ACC112 (cell line): Measurements from ENCODE around the gene GLG1.
"Not testable (repeated sequence)": the region's sequence is repeated elsewhere in the genome, so short reads cannot be mapped to it uniquely, and the experiment has no call there.

Experiments
- H2AFZ ChIP-seq: fragments of 200-600 bp; sonication (generic); one replicate; pipeline ENCODE4 v1.6.0; 2017; ENCODE audit warnings: antibody characterized with exemption, low read length; ENCODE audit not compliant: unreplicated experiment
- H3K27ac ChIP-seq: fragments of 200-600 bp; sonication (generic); 2 replicates; pipeline ENCODE4 v1.5.1; 2014; ENCODE audit warnings: low read depth, mild to moderate bottlenecking, antibody characterized with exemption, low read length, moderate library complexity
- H3K27me3 ChIP-seq: fragments of 200-600 bp; sonication (generic); 2 replicates; pipeline ENCODE4 v1.6.1; 2014; ENCODE audit warnings: mild to moderate bottlenecking, antibody characterized with exemption, low read length, moderate library complexity, mixed read lengths; ENCODE audit not compliant: insufficient read depth
- H3K36me3 ChIP-seq: fragments of 200-600 bp; sonication (generic); 2 replicates; pipeline ENCODE4 v1.6.1; 2016; ENCODE audit warnings: mild to moderate bottlenecking, antibody characterized with exemption, low read length, moderate library complexity, mixed read lengths; ENCODE audit not compliant: insufficient read depth
- H3K4me1 ChIP-seq: fragments of 200-600 bp; sonication (generic); one replicate; pipeline ENCODE4 v1.6.1; 2016; ENCODE audit warnings: low read length, mixed read lengths; ENCODE audit not compliant: insufficient read depth, unreplicated experiment, control insufficient read depth
- H3K4me3 ChIP-seq: fragments of 200-600 bp; sonication (generic); 2 replicates; pipeline ENCODE4 v1.5.1; 2014; ENCODE audit warnings: mild to moderate bottlenecking, low read depth, low read length
- H3K79me2 ChIP-seq: fragments of 200-600 bp; sonication (generic); one replicate; pipeline ENCODE4 v1.6.0; 2016; ENCODE audit warnings: low read length; ENCODE audit not compliant: control insufficient read depth, unreplicated experiment, insufficient read depth

The GLG1 gene

DNA sequence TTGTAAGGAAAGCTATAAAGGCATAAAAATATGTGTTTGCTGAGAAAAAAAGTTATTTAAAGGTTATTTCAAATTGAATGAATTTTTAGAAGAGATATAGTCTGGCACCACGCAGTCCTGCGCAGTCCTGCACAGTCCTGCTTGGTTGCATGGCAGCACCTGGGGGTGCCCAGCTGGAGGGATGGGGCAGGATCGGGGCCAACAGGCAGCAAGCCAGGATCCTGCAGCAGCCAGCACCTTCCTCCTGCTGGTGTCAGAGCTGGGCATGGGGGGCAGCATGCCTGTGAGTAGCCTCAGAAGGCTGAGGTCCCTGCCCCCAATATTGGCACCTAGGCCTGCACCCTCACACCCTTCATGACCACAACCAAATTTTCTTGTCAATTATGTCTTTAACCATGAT, 46.0 kb downstream of the GLG1 start:
- H3K4me3 ChIP-seq: no peak overlapping the region
- H3K27ac ChIP-seq: no peak overlapping the region
- no peak overlapping the region for H2AFZ ChIP-seq
- no peaks in the 10 kb centered on the region for H3K27me3 ChIP-seq
- peaks cover 13% of the 10 kb centered on the region for H3K4me1 ChIP-seq
- no peaks in the 10 kb centered on the region for H3K36me3 ChIP-seq
- H3K79me2 ChIP-seq: peaks cover 57% of the 10 kb centered on the region

DNA sequence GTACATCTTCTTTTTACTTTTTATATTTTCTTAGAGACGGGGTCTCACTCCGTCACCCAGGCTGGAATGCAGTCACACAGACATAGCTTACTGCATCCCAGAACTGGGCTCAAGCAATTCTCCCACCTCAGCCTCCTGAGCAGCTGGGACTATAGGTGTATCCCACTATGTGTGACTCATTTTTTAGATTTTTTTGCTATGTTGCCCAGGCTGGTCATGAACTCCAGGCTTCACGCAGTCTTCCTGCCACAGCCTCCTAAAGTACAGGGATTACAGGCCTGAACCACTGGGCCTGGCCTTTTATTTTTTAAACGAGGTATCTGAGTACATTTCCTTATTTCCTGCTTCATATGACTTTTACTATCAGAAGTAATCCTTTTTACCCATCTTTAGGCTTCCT, 48.0 kb downstream of the GLG1 start:
- peaks cover 43% of the 10 kb centered on the region for H3K79me2 ChIP-seq
- no peak overlapping the region for H3K27ac ChIP-seq

DNA sequence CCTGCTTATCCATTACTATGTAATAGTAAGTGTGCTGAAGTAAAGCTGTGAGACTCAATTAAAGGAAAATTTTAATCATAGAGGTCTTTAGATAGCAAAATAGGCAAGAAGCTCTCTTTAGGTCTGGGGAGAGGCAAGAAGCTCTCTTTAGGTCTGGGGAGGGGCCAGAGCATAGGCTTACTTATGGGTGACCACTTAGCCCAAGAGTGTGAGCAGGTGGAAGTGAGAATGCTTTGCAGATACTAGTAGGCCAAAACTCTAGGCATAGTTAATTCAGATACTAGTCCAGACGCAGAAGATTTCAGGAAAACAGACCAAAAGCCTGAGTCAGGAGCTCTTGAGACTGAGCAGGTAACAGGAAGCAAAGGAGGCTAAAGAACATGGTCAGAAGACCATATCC, 49.6 kb downstream of the GLG1 start:
- no peaks in the 10 kb centered on the region for H3K27me3 ChIP-seq
- no peak overlapping the region for H2AFZ ChIP-seq
- no peak overlapping the region for H3K4me3 ChIP-seq
- H3K27ac ChIP-seq: no peak overlapping the region
- peaks cover 33% of the 10 kb centered on the region for H3K79me2 ChIP-seq
- peaks cover 3% of the 10 kb centered on the region for H3K4me1 ChIP-seq
- H3K36me3 ChIP-seq: no peaks in the 10 kb centered on the region

More for the DNA sequence above, 48.0 kb downstream of the GLG1 start:
- H2AFZ ChIP-seq: no peak overlapping the region
- no peak overlapping the region for H3K4me3 ChIP-seq
- H3K36me3 ChIP-seq: no peaks in the 10 kb centered on the region
- H3K27me3 ChIP-seq: no peaks in the 10 kb centered on the region
- H3K4me1 ChIP-seq: peaks cover 4% of the 10 kb centered on the region

DNA sequence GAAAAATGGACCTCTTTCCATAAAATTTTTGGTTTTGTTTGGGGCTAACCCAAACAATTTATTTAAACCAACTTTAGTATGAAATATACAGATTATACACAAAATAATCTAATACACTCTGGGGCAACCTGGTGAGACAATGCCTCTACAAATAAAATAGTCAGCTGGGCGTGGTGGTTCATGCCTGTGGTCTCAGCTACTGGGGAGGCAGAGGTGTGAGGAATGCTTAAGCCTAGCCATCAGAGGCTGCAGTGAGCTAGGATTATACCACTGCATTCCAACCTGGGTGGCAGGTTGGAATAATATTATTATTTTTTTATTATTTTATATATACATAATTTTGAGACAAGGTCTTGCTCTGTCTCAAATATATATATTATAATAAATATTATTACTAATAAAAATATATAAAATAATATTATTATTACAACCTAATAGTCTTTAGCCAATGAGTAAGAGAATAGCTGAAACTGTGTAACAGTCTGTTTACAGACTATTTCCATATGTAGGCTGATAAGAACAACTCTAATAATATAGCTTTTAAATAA, 50.5 kb downstream of the GLG1 start:
- Histone ChIP-seq H3K4me1 (no peaks in the 10 kb centered on the region), H2AFZ (no peak overlapping the region), H3K27me3 (no peaks in the 10 kb centered on the region), H3K27ac (no peak overlapping the region), H3K79me2 (peaks cover 27% of the 10 kb centered on the region), H3K36me3 (no peaks in the 10 kb centered on the region), H3K4me3 (no peak overlapping the region)

DNA sequence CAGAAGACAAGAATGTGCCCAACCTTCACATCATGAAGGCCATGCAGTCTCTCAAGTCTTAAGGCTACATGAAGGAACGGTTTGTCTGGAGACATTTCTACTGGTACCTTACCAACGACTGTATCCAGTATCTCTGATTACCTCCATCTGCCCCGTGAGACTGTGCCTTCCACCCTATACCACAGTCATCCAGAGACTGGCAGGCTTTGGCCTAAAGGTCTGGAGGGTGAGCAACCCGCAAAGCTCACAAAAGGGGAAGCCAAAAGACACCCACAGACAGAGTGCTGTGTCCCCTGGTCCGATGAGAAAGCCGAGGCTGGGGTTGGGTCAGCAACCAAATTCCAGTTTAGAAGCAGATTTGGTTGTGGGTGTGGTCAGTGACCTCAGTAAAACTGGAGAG, 54.6 kb downstream of the GLG1 start:
- H2AFZ ChIP-seq, H3K36me3 ChIP-seq, H3K4me3 ChIP-seq, H3K4me1 ChIP-seq, H3K27ac ChIP-seq, H3K27me3 ChIP-seq: not testable (repeated sequence)
- peaks cover 16% of the 10 kb centered on the region for H3K79me2 ChIP-seq

DNA sequence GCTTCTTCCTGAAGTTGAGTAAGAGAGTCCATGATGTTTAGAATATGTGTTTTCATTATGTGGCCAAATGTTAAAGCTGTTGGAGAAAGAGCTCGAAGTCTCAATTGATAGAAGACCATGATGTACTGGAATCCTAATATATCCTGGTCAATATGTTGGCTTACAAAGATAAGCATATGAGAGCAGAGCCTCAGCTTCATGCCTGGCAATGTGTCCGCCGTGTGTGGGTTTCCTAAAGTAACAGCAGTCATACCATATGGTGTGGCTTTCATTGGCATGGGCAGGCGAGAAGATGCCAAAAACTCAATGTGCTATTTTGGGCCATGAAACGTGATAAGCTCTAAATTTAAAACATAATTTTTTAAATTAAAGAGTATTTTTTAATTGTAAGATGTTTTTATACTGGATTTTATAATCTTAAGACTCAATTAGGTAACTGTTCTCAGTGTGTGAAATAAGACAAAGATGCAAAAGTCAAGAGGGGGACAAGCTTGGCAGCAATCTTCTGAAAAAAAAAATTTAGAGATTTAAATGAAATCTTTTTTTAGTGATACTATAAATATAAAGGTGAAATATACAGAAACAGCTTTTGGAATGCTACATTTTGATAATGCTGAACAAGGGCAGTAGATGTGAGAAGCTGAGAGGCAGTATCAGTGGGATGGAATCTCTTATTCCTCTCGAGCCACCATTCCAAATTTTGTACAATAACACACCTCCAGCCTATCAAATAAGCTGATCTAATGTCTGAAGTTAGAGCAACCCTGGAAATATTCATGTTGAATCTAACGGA, 56.5 kb downstream of the GLG1 start:
- H3K4me1 ChIP-seq, H2AFZ ChIP-seq, H3K27me3 ChIP-seq, H3K36me3 ChIP-seq, H3K27ac ChIP-seq, H3K4me3 ChIP-seq: not testable (repeated sequence)
- peaks cover 12% of the 10 kb centered on the region for H3K79me2 ChIP-seq

DNA sequence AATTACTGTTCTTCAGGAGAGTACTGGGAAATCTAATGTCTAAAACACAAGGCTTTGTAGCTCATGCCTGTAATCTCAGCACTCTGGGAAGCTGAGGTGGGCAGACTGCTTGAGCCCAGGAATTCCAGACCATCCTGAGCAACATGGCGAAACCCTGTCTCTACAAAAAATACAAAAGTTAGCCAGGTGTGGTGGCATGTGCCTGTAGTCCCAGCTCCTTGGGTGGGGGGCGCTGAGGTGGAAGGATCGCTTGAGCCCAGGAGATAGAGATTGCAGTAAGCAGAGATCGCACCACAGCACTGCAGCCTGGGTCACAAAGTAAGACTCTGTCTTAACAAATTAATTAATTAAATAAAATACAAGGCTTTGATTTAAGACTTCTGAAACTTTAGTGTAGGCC, 60.8 kb downstream of the GLG1 start:
- H3K27me3 ChIP-seq, H3K4me1 ChIP-seq, H3K4me3 ChIP-seq, H3K79me2 ChIP-seq, H2AFZ ChIP-seq, H3K27ac ChIP-seq, H3K36me3 ChIP-seq: not testable (repeated sequence)

DNA sequence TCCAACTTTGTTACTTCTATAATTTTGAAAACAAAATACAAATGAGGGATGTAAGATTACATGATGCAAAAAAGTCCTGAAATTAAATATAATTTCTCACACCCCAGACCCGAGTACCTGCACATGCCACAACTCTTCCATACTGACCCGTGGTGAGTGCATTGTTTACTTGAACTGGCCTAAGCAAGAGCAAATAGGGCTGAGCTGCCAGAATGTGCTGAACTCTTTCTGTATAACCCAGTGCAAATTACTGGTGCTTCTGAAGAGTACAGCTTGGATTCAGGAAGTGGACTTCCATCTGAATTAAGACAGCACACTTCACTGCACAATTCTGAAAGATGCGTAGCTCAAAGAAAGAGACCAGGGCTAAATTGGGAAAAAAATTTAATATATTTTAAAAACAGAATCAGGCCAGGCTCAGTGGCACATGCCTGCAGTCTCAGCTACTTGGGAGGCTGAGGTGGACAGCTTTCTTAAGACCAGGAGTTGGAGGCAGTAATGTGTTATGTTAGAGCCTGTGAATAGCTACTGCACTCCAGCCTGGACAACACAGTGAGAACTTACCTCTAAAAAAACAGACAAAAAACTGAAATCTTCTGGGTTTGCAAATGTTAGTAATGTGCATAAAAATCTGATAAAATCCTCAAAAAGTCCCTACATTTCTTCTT, 63.9 kb downstream of the GLG1 start:
- H3K79me2 ChIP-seq: not testable (repeated sequence)

DNA sequence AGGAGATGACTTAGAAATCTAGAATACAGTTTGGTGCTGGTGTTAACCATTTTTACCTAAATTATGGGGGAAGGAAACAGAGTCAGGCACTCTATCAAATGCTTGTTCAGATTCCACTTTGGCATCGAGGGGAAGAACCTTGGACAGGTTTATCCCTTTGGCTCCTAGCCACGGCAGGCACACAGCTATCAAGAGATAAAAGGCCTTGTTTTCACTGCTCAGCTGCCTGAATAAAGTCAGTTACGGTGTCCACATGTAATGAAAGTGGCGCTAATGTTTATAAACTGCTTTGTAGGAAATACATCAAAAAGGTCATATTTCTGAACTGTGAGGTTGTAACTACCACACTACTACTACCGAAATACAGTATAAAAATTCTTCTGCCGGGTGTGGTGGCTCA, 66.3 kb downstream of the GLG1 start:
- H3K36me3 ChIP-seq, H3K27me3 ChIP-seq, H2AFZ ChIP-seq, H3K27ac ChIP-seq, H3K4me1 ChIP-seq, H3K4me3 ChIP-seq, H3K79me2 ChIP-seq: not testable (repeated sequence)

More for the DNA sequence above, 63.9 kb downstream of the GLG1 start:
- not testable (repeated sequence) for H3K27ac ChIP-seq, H3K27me3 ChIP-seq, H3K4me1 ChIP-seq, H2AFZ ChIP-seq, H3K4me3 ChIP-seq, H3K36me3 ChIP-seq

DNA sequence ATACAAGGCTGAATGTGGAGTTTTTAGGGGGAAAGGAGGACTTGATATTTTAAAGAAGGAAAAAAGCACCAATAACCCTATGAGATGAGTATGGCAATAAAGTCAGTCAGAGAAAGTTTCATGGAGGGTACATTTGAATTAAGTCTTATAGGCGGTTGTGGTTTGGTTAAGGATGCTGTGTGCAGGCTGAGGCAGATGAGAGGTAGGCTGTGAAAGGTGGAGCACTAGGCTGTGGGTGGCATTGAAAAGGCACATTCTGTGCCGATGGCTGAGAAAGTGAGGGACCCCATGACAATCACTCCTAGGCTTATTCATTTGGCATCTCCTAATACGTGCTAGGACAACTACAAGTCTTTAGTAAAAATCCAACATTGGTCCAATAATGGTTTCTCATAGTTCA, 68.1 kb downstream of the GLG1 start:
- not testable (repeated sequence) for H3K79me2 ChIP-seq, H3K36me3 ChIP-seq, H3K4me3 ChIP-seq

DNA sequence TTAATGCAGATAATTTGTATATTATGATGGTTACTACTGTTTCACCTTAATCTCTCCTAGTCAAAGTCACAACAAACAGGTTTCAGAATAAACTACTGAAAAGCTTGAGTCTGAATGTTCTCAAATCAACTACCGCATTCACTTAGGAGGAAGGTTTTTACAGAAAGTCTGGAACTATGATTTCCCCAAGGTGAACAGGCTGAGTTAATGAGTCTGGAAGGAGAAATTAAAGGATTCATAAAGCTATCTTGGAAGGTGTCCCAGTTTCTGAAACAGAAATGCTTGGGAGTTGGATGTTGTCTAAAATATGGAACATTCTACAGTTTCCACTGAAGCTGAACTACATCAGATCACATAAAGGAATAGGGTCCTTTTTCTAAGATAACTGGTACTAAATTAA, 69.2 kb downstream of the GLG1 start:
- H3K27ac ChIP-seq, H3K4me1 ChIP-seq, H2AFZ ChIP-seq, H3K79me2 ChIP-seq, H3K27me3 ChIP-seq, H3K4me3 ChIP-seq, H3K36me3 ChIP-seq: not testable (repeated sequence)

More for the DNA sequence above, 68.1 kb downstream of the GLG1 start:
- H3K27me3 ChIP-seq, H3K4me1 ChIP-seq, H3K27ac ChIP-seq, H2AFZ ChIP-seq: not testable (repeated sequence)
